ENCODE measurements around the gene CPNE8. TPM values are rescaled to one million over a fixed set of nuclear protein-coding genes. Genes with fewer than 3 reads are reported as not detected.

Gene CPNE8
- total RNA-seq, 2 experiments from 2014 or later, result not detected

GRCh38 chr12:38653650-38654049 is 251.7 kb downstream of the CPNE8 start:
- intact Hi-C loops (cut with micrococcal nuclease; ENCODE audit: unreplicated experiment), result no loop called here
- H3K4me3 ChIP-seq (ENCODE audit: low read depth, low read length, poor library complexity, severe bottlenecking), result no peak overlapping the region
- CTCF ChIA-PET (ENCODE audit: unreplicated experiment), result no interaction called here
- no peak overlapping the region for H3K27ac ChIP-seq (ENCODE audit: low read depth, low read length, poor library complexity, severe bottlenecking)
- H3K36me3 ChIP-seq (ENCODE audit: insufficient read depth, low read length), result no peaks in the 10 kb centered on the region
- no peak overlapping the region for H3K4me2 ChIP-seq (ENCODE audit: low read length)
- no peak overlapping the region for H2AFZ ChIP-seq (ENCODE audit: low read length)
- TF ChIP-seq CTCF (conservative IDR thresholded peaks at IDR 0.05; ENCODE audit: low read length), result no peak
- TF ChIP-seq EZH2phosphoT487 (IDR thresholded peaks at IDR 0.05; ENCODE audit: borderline replicate concordance, low read depth, low read length), result no peak
- H3K9me2 ChIP-seq (ENCODE audit: insufficient read depth, low read length), result no peaks in the 10 kb centered on the region
- H3K9me3 ChIP-seq (ENCODE audit: low read length), result no peaks in the 10 kb centered on the region
- no peaks in the 10 kb centered on the region for H4K20me1 ChIP-seq (ENCODE audit: insufficient read depth, low read length)
- no peak for DNase-seq (ENCODE audit: low spot score)
- no peaks in the 10 kb centered on the region for H3K79me2 ChIP-seq (ENCODE audit: insufficient read depth, low read depth, low read length)
- POLR2A ChIA-PET, result no interaction called here
- BruUV-seq (replicated peaks), result no TSS peak
- no peaks in the 10 kb centered on the region for H3K4me1 ChIP-seq (ENCODE audit: insufficient read depth, low read length, poor library complexity, severe bottlenecking)

- no peaks in the 10 kb centered on the region for H3K4me1 ChIP-seq (ENCODE audit: insufficient read depth, low read length, poor library complexity, severe bottlenecking)
- H3K4me3 ChIP-seq (ENCODE audit: low read depth, low read length, poor library complexity, severe bottlenecking), result no peak overlapping the region
- no peak for DNase-seq (ENCODE audit: low spot score)
- intact Hi-C loops (cut with micrococcal nuclease; ENCODE audit: unreplicated experiment), result no loop called here
- H2AFZ ChIP-seq (ENCODE audit: low read length), result no peak overlapping the region
- H4K20me1 ChIP-seq (ENCODE audit: insufficient read depth, low read length), result no peaks in the 10 kb centered on the region
- H3K79me2 ChIP-seq (ENCODE audit: insufficient read depth, low read depth, low read length), result no peaks in the 10 kb centered on the region
- H3K4me2 ChIP-seq (ENCODE audit: low read length), result no peak overlapping the region
- H3K9me3 ChIP-seq (ENCODE audit: low read length), result no peaks in the 10 kb centered on the region
- H3K36me3 ChIP-seq (ENCODE audit: insufficient read depth, low read length), result no peaks in the 10 kb centered on the region
- CTCF ChIA-PET (ENCODE audit: unreplicated experiment), result no interaction called here
- H3K9me2 ChIP-seq (ENCODE audit: insufficient read depth, low read length), result no peaks in the 10 kb centered on the region
- no peak overlapping the region for H3K27ac ChIP-seq (ENCODE audit: low read depth, low read length, poor library complexity, severe bottlenecking)
- POLR2A ChIA-PET, result no interaction called here
- no TSS peak for BruUV-seq (replicated peaks)
- TF ChIP-seq CTCF (conservative IDR thresholded peaks at IDR 0.05; ENCODE audit: low read length), result no peak
- TF ChIP-seq EZH2phosphoT487 (IDR thresholded peaks at IDR 0.05; ENCODE audit: borderline replicate concordance, low read depth, low read length), result no peak
These were observed 256.6 kb downstream of the CPNE8 start for GRCh38 chr12:38648813-38649212.

- intact Hi-C loops (cut with micrococcal nuclease; ENCODE audit: unreplicated experiment), result no loop called here
- Histone ChIP-seq H4K20me1 (ENCODE audit: insufficient read depth, low read length) (no peaks in the 10 kb centered on the region), H3K4me3 (ENCODE audit: low read depth, low read length, poor library complexity, severe bottlenecking) (no peak overlapping the region), H3K4me2 (ENCODE audit: low read length) (no peak overlapping the region), H2AFZ (ENCODE audit: low read length) (no peak overlapping the region), H3K79me2 (ENCODE audit: insufficient read depth, low read depth, low read length) (no peaks in the 10 kb centered on the region), H3K9me3 (ENCODE audit: low read length) (no peaks in the 10 kb centered on the region), H3K27ac (ENCODE audit: low read depth, low read length, poor library complexity, severe bottlenecking) (no peak overlapping the region), H3K4me1 (ENCODE audit: insufficient read depth, low read length, poor library complexity, severe bottlenecking) (no peaks in the 10 kb centered on the region), H3K36me3 (ENCODE audit: insufficient read depth, low read length) (no peaks in the 10 kb centered on the region), H3K9me2 (ENCODE audit: insufficient read depth, low read length) (no peaks in the 10 kb centered on the region)
- ChIA-PET CTCF (ENCODE audit: unreplicated experiment) (no interaction called here), POLR2A (no interaction called here)
- TF ChIP-seq CTCF (conservative IDR thresholded peaks at IDR 0.05; ENCODE audit: low read length), result no peak
- no peak for TF ChIP-seq EZH2phosphoT487 (IDR thresholded peaks at IDR 0.05; ENCODE audit: borderline replicate concordance, low read depth, low read length)
- no peak for DNase-seq (ENCODE audit: low spot score)
- no TSS peak for BruUV-seq (replicated peaks)
These were observed 259.2 kb downstream of the CPNE8 start for GRCh38 chr12:38646146-38646545.

Data from OCI-LY7 (cell line).